Measurements from ENCODE around the gene UGDH. TPM values are rescaled to one million over a fixed set of nuclear protein-coding genes. Genes with fewer than 3 reads are reported as not detected.

The UGDH gene
- total and polyA plus RNA-seq, 2 of the 8 experiments (the other 6 are each of a cell fraction or from before 2014, with no cell fraction given), result 32.0 to 128 TPM

GRCh38 chr4:39467464-39467863, 59.8 kb downstream of the UGDH start:
- H3K79me2 ChIP-seq (ENCODE audit: control insufficient read depth in 1 of 2, insufficient read depth in 2 of 2, low read length in 2 of 2), result no peaks in the 10 kb centered on the region
- H3K27ac ChIP-seq (ENCODE audit: low read depth, low read length), result no peak overlapping the region
- H3K14ac ChIP-seq (ENCODE audit: insufficient read length), result no peak overlapping the region
- FAIRE-seq (no peak), DNase-seq (ENCODE audit: low read depth in 1 of 2, low spot score in 2 of 2) (no peak)
- no peak overlapping the region for H4K91ac ChIP-seq (replicated peaks; ENCODE audit: insufficient read length, low read length)
- no peak overlapping the region for H3K4ac ChIP-seq (replicated peaks; ENCODE audit: insufficient read length, low read depth, low read length)
- H3K56ac ChIP-seq (replicated peaks; ENCODE audit: insufficient read length, low read depth, low read length), result no peak overlapping the region
- no peak overlapping the region for H2AK5ac ChIP-seq (ENCODE audit: low read depth, low read length)
- no peak overlapping the region for H2BK20ac ChIP-seq (ENCODE audit: low read length)
- H3K9me3 ChIP-seq (ENCODE audit: insufficient read depth in 2 of 2, low read depth in 1 of 2, low read length in 1 of 2), result no peaks in the 10 kb centered on the region
- POLR2A ChIA-PET (ENCODE audit: partially characterized antibody), result interaction anchor here (2.9 kb wide), 1 partner anchor 11 kb away, joined by 32 read pairs; the partner anchor contains the start of genes LIAS and RPL9
- H3K79me1 ChIP-seq (ENCODE audit: low read depth, low read length), result no peaks in the 10 kb centered on the region
- no peak overlapping the region for H3K18ac ChIP-seq (ENCODE audit: extremely low read depth, low read length)
- no peaks in the 10 kb centered on the region for H3K27me3 ChIP-seq (replicated peaks in 1 of 4; ENCODE audit: control insufficient read depth in 3 of 4, extremely low read depth in 1 of 4, insufficient read depth in 3 of 4, low read length in 3 of 4)
- no peak overlapping the region for H2BK15ac ChIP-seq (ENCODE audit: low read length)
- 90% methylated on average over 4 of the region's 4 CpGs; no CpG with 5 or more reads in 1 of the 2 experiments for WGBS, 2 experiments (ENCODE audit: extremely low coverage in 1 of 2, insufficient coverage in 1 of 2, insufficient read length in 1 of 2, insufficient replicate concordance in 2 of 2, low coverage in 1 of 2, low lambda C conversion rate in 2 of 2, missing lambda C conversion rate in 1 of 2)
- H4K20me1 ChIP-seq (replicated peaks in 1 of 2; ENCODE audit: control insufficient read depth in 1 of 2, insufficient read depth in 2 of 2, low read length in 2 of 2), result no peaks in the 10 kb centered on the region
- H2BK5ac ChIP-seq (ENCODE audit: low read depth, low read length), result no peak overlapping the region
- H3K4me1 ChIP-seq (replicated peaks in 1 of 4; ENCODE audit: control insufficient read depth in 3 of 4, insufficient read depth in 4 of 4, low read length in 3 of 4), result no peaks in the 10 kb centered on the region
- no peak overlapping the region for H4K5ac ChIP-seq (ENCODE audit: insufficient read length, low read depth, low read length)
- no peak overlapping the region for H3K23ac ChIP-seq (ENCODE audit: insufficient read length)
- no peak overlapping the region for H3K4me2 ChIP-seq (ENCODE audit: insufficient read depth in 1 of 2, low read depth in 2 of 2, low read length in 2 of 2)
- H3K9ac ChIP-seq (replicated peaks in 1 of 4; ENCODE audit: extremely low read depth in 1 of 4, low read depth in 3 of 4, low read length in 3 of 4), result no peak overlapping the region
- H4K8ac ChIP-seq (ENCODE audit: extremely low read depth, insufficient read depth, low read length), result no peak overlapping the region
- H3K4me3 ChIP-seq (ENCODE audit: extremely low read depth in 1 of 4, insufficient read depth in 2 of 4, low read depth in 3 of 4, low read length in 4 of 4), result no peak overlapping the region
- no peak overlapping the region for H2AFZ ChIP-seq (ENCODE audit: low read length)
- CTCF ChIA-PET (ENCODE audit: partially characterized antibody), result no interaction called here
- no peak for TF ChIP-seq KDM4A (IDR thresholded peaks at IDR 0.05; ENCODE audit: low read depth, low read length, severe bottlenecking)
- TF ChIP-seq FOSL1 (IDR thresholded peaks at IDR 0.05; ENCODE audit: insufficient read depth, low read depth, low read length), result no peak
- TF ChIP-seq JUND (IDR thresholded peaks at IDR 0.05; ENCODE audit: low read length), result no peak
- TF ChIP-seq POLR2AphosphoS5 (IDR thresholded peaks at IDR 0.05; ENCODE audit: low read depth, low read length), result no peak
- no peak for TF ChIP-seq HDAC6 (IDR thresholded peaks at IDR 0.05; ENCODE audit: low read depth, low read length)
- peaks cover 3 to 41% (median 27%) of the 10 kb centered on the region in 4 experiments for H3K36me3 ChIP-seq (ENCODE audit: control insufficient read depth in 2 of 4, insufficient read depth in 4 of 4, low read length in 3 of 4)
- no peak overlapping the region for H2BK12ac ChIP-seq (ENCODE audit: low read depth, low read length)
- H3K23me2 ChIP-seq (ENCODE audit: low read depth, low read length), result no peaks in the 10 kb centered on the region
- no peak overlapping the region for H2BK120ac ChIP-seq (replicated peaks; ENCODE audit: low read depth, low read length)

All from H1 (cell line).